ENCODE data around the gene JMJD8. TPM values are rescaled to one million over a fixed set of nuclear protein-coding genes. Genes with fewer than 3 reads are reported as not detected.

JMJD8 gene
- total RNA-seq, 1 experiment from 2014 or later = 81.3 TPM

DNA sequence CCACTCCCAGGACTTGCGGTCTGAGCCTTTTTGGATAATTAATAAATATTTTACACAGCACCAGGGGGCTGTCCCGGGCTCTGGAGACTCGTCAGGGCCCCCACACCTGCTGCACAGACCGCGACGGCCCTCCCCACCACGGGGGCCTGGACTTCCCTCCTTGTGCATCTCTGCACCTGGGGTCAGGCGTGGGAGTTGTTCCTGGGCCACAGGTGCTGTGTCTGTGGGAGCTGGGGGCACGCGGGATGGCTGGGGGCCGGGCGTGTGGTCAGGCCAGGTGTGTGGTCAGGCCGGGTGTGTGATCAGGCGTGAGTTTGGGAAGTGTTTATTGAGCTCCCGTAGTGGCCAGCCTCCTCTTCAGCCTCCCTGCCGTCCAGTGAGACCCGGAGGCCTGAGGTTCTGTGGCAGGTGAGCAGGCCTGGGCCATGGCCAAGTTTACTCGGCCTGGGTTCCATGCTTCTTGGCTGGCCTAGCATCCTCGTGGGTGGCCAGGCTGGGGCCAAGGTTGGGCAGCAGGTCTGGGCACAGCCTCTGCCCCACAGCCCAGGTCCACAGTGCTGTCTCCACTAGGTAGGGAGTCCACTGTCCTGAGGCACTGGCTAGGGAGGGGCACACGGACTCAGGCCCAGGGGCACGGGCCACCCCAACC, 5.8 kb downstream of the JMJD8 start:
- no peaks in the 10 kb centered on the region for H3K9me3 ChIP-seq (ENCODE audit: low read length)
- ChIA-PET CTCF (no interaction called here), POLR2A (ENCODE audit: unreplicated experiment) (no interaction called here)
- H3K27me3 ChIP-seq (ENCODE audit: low read length) = no peaks in the 10 kb centered on the region
- DNase-seq (no peak), ATAC-seq (no peak)
- peaks cover 21% of the 10 kb centered on the region for H3K4me1 ChIP-seq (ENCODE audit: insufficient read depth, low read length)
- BruUV-seq (replicated peaks) = no TSS peak
- no peak overlapping the region for H3K4me2 ChIP-seq (ENCODE audit: low read length)
- peaks cover 10% of the 10 kb centered on the region; the same call in 1 of the 2 replicates for H4K20me1 ChIP-seq (ENCODE audit: low read length)
- no peak overlapping the region for H3K27ac ChIP-seq (ENCODE audit: low read length)
- no peaks in the 10 kb centered on the region for H3F3A ChIP-seq (ENCODE audit: low read length, unreplicated experiment)
- no peak for TF ChIP-seq EZH2 (IDR thresholded peaks at IDR 0.05; ENCODE audit: low read length, unreplicated experiment)
- TF ChIP-seq, protein P1, sequence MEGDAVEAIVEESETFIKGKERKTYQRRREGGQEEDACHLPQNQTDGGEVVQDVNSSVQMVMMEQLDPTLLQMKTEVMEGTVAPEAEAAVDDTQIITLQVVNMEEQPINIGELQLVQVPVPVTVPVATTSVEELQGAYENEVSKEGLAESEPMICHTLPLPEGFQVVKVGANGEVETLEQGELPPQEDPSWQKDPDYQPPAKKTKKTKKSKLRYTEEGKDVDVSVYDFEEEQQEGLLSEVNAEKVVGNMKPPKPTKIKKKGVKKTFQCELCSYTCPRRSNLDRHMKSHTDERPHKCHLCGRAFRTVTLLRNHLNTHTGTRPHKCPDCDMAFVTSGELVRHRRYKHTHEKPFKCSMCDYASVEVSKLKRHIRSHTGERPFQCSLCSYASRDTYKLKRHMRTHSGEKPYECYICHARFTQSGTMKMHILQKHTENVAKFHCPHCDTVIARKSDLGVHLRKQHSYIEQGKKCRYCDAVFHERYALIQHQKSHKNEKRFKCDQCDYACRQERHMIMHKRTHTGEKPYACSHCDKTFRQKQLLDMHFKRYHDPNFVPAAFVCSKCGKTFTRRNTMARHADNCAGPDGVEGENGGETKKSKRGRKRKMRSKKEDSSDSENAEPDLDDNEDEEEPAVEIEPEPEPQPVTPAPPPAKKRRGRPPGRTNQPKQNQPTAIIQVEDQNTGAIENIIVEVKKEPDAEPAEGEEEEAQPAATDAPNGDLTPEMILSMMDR (conservative IDR thresholded peaks at IDR 0.05; ENCODE audit: low read depth, low read length) = no peak
- no peak for TF ChIP-seq EZH2phosphoT487 (IDR thresholded peaks at IDR 0.05; ENCODE audit: borderline replicate concordance, low read length)
- no peak overlapping the region for H2AFZ ChIP-seq (ENCODE audit: low read length)
- peaks cover 6% of the 10 kb centered on the region for H3K36me3 ChIP-seq (ENCODE audit: low read depth, low read length)
- H3K9ac ChIP-seq (ENCODE audit: low read length) = no peak overlapping the region
- no peak overlapping the region for H3K4me3 ChIP-seq (ENCODE audit: low read length)
- intact Hi-C loops (cut with micrococcal nuclease) = no loop called here
- H3K9me2 ChIP-seq (replicated peaks; ENCODE audit: low read length) = no peaks in the 10 kb centered on the region
- H3K79me2 ChIP-seq (ENCODE audit: low read length) = peaks cover 30% of the 10 kb centered on the region

DNA sequence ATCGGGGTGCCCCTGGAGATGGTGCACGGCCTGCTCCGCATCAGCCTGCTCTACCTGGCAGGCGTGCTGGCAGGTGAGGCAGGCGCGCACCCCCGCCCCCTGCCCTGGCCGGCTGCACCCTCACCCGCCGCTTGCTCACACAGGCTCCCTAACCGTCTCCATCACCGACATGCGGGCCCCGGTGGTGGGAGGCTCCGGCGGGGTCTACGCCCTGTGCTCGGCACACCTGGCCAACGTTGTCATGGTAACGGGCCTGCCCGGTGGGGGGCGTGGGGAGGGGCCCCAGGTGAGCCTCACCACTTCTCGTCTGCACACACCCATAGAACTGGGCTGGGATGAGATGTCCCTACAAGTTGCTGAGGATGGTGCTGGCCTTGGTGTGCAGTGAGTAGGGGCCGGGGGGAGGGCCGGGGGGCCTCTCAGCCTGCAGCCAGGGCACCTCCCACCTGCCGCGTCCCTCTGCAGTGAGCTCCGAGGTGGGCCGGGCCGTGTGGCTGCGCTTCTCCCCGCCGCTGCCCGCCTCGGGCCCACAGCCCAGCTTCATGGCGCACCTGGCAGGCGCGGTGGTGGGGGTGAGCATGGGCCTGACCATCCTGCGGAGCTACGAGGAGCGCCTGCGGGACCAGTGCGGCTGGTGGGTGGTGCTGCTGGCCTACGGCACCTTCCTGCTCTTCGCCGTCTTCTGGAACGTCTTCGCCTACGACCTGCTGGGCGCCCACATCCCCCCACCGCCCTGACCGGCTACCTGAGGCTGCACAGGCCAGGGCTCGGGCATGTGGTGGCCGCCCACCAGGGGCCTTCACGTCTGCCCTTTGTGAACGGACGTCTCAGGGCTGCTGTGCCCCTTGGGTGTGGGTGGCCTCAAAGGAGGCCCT, 6.6 kb downstream of the JMJD8 start:
- no peaks in the 10 kb centered on the region for H3K9me2 ChIP-seq (replicated peaks; ENCODE audit: low read length)
- BruUV-seq (replicated peaks) = no TSS peak
- no peaks in the 10 kb centered on the region for H3F3A ChIP-seq (ENCODE audit: low read length, unreplicated experiment)
- H3K27ac ChIP-seq (ENCODE audit: low read length) = no peak overlapping the region
- H4K20me1 ChIP-seq (ENCODE audit: low read length) = peaks cover 10% of the 10 kb centered on the region; the same call in 1 of the 2 replicates
- no peaks in the 10 kb centered on the region for H3K9me3 ChIP-seq (ENCODE audit: low read length)
- peaks cover 22% of the 10 kb centered on the region for H3K79me2 ChIP-seq (ENCODE audit: low read length)
- POLR2A ChIA-PET (ENCODE audit: unreplicated experiment) = no interaction called here
- H3K36me3 ChIP-seq (ENCODE audit: low read depth, low read length) = peaks cover 5% of the 10 kb centered on the region
- DNase-seq = no peak
- no peak for ATAC-seq
- no peak for TF ChIP-seq EZH2 (IDR thresholded peaks at IDR 0.05; ENCODE audit: low read length, unreplicated experiment)
- TF ChIP-seq, protein P1 (conservative IDR thresholded peaks at IDR 0.05; ENCODE audit: low read depth, low read length) = no peak
- no peak for TF ChIP-seq EZH2phosphoT487 (IDR thresholded peaks at IDR 0.05; ENCODE audit: borderline replicate concordance, low read length)
- H3K27me3 ChIP-seq (ENCODE audit: low read length) = no peaks in the 10 kb centered on the region
- intact Hi-C loops (cut with micrococcal nuclease) = no loop called here
- no peak overlapping the region for H2AFZ ChIP-seq (ENCODE audit: low read length)
- no peak overlapping the region for H3K9ac ChIP-seq (ENCODE audit: low read length)
- CTCF ChIA-PET = no interaction called here
- no peak overlapping the region for H3K4me3 ChIP-seq (ENCODE audit: low read length)
- H3K4me1 ChIP-seq (ENCODE audit: insufficient read depth, low read length) = peaks cover 14% of the 10 kb centered on the region
- H3K4me2 ChIP-seq (ENCODE audit: low read length) = no peak overlapping the region

DNA sequence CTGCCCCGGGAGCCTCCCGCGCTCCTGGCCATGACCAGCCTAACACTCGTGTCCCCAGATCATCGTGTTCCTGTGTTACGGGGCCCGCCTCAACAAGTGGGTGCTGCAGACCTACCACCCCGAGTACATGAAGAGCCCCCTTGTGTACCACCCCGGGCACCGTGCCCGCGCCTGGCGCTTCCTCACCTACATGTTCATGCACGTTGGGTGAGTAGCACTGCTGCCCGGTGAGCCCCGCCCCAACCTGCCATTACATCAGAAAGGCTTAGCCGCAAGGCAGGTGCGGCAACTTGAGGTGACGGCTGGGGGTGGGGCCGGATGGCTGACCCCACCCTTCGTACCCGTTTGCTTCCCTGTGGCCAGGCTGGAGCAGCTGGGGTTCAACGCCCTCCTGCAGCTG, 7.2 kb downstream of the JMJD8 start:
- no peak for TF ChIP-seq EZH2phosphoT487 (IDR thresholded peaks at IDR 0.05; ENCODE audit: borderline replicate concordance, low read length)
- TF ChIP-seq EZH2 (IDR thresholded peaks at IDR 0.05; ENCODE audit: low read length, unreplicated experiment) = no peak
- TF ChIP-seq, protein P1 (conservative IDR thresholded peaks at IDR 0.05; ENCODE audit: low read depth, low read length) = no peak
- H3K9me2 ChIP-seq (replicated peaks; ENCODE audit: low read length) = no peaks in the 10 kb centered on the region
- CTCF ChIA-PET = no interaction called here
- H3K4me1 ChIP-seq (ENCODE audit: insufficient read depth, low read length) = peaks cover 7% of the 10 kb centered on the region
- H3K4me3 ChIP-seq (ENCODE audit: low read length) = no peak overlapping the region
- no TSS peak for BruUV-seq (replicated peaks)
- no peaks in the 10 kb centered on the region for H3F3A ChIP-seq (ENCODE audit: low read length, unreplicated experiment)
- H3K27me3 ChIP-seq (ENCODE audit: low read length) = no peaks in the 10 kb centered on the region
- no peaks in the 10 kb centered on the region for H3K36me3 ChIP-seq (ENCODE audit: low read depth, low read length)
- DNase-seq (no peak), ATAC-seq (no peak)
- H3K79me2 ChIP-seq (ENCODE audit: low read length) = peaks cover 16% of the 10 kb centered on the region
- no peak overlapping the region for H3K27ac ChIP-seq (ENCODE audit: low read length)
- H3K9ac ChIP-seq (ENCODE audit: low read length) = no peak overlapping the region
- H3K4me2 ChIP-seq (ENCODE audit: low read length) = no peak overlapping the region
- no peak overlapping the region for H2AFZ ChIP-seq (ENCODE audit: low read length)
- peaks cover 3% of the 10 kb centered on the region; the same call in 1 of the 2 replicates for H4K20me1 ChIP-seq (ENCODE audit: low read length)
- intact Hi-C loops (cut with micrococcal nuclease) = no loop called here
- POLR2A ChIA-PET (ENCODE audit: unreplicated experiment) = no interaction called here
- no peaks in the 10 kb centered on the region for H3K9me3 ChIP-seq (ENCODE audit: low read length)

Data from PC-3 (cell line).